ENCODE data around the gene ULK1. TPM values are rescaled to one million over a fixed set of nuclear protein-coding genes. Genes with fewer than 3 reads are reported as not detected.
A peak's percentile ranks its signal among the peaks of the same experiment; 100 is the strongest.

ULK1 gene
- total and polyA plus RNA-seq, 2 of the 13 experiments (the other 11 are each of a cell fraction or from before 2014, with no cell fraction given), result 2.8 to 10.1 TPM

DNA sequence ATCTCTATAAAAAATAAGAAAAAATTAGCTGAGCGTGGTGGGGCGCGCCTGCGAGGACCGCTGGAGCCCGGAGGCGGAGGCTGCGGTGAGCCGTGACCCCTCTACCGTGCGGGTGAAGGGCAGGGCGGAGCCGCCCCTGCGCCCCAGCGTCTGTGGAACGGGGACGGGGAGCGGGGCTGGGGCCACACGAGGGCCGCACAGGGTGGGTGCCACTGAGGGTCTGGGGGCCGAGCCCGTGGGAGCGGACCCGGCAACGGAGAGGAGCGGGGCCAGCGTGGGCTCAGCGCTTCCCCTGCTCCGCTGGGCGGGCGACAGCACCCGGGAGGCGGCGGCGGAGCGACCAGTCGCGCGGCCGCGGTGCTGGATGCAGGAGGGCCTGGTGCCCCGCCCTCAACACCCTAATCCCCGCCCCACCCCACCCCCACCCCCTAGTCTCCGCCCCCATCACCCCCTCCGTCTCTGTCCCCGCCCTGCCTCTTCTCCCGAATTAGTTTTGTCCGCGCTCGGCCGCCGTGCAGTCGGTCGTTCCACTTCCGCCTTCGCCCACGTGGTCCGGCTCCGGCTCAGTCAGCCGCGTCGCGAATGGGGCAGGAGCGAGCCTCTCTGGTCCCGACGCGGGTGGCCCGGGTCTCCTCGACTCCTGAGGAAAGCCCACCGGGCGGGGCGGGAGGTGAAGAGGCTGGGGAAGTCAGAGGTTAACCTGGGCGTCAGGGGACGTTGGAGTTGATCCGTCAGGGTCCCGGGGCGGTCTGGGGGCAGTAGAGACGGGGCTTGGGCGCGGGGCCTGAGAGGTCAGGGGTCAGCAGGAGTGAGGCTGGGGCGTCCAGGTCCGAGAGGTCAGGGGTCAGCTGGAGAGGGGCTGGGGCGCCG, 34.5 kb downstream of the ULK1 start, which contains the start of gene PUS1 (continued):
- TF ChIP-seq ZSCAN31 (CRISPR knock-in tag; IDR thresholded peaks at IDR 0.05; ENCODE audit: low read depth) (0 out of 2 replicates have a peak, but pooled peaks have one; percentile 35), CENPT (CRISPR knock-in tag; IDR thresholded peaks at IDR 0.05; ENCODE audit: low read depth) (no peak), NCOA2 (CRISPR knock-in tag; IDR thresholded peaks at IDR 0.05) (peak; percentile 34; the same call in 1 of the 2 replicates), ZNF143 (CRISPR knock-in tag; IDR thresholded peaks at IDR 0.05) (peak; percentile 44; the same call in 1 of the 2 replicates), ZNF503 (CRISPR knock-in tag; IDR thresholded peaks at IDR 0.05) (0 out of 2 replicates have a peak, but pooled peaks have one; percentile 19), RBAK (CRISPR knock-in tag; IDR thresholded peaks at IDR 0.05) (no peak), ZNF33B (CRISPR knock-in tag; IDR thresholded peaks at IDR 0.05) (peak; percentile 66; the same call in 1 of the 2 replicates), ZFP91 (CRISPR knock-in tag; IDR thresholded peaks at IDR 0.05; ENCODE audit: borderline replicate concordance) (peak; percentile 81), SRSF1 (optimal IDR thresholded peaks at IDR 0.05; ENCODE audit: low read depth, low read length) (peak; percentile 4), KLF16 (CRISPR knock-in tag; IDR thresholded peaks at IDR 0.05) (peak in 1 of 2 experiments; percentile 72; a peak in 1 of 4 replicates), SMAD9 (CRISPR knock-in tag; IDR thresholded peaks at IDR 0.05) (no peak; the same call in 1 of the 2 replicates)
- TF ChIP-seq, protein P1, sequence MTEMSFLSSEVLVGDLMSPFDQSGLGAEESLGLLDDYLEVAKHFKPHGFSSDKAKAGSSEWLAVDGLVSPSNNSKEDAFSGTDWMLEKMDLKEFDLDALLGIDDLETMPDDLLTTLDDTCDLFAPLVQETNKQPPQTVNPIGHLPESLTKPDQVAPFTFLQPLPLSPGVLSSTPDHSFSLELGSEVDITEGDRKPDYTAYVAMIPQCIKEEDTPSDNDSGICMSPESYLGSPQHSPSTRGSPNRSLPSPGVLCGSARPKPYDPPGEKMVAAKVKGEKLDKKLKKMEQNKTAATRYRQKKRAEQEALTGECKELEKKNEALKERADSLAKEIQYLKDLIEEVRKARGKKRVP (CRISPR knock-in tag; IDR thresholded peaks at IDR 0.05), result peak in 1 of 2 experiments; percentile 73; a peak in 2 of 4 replicates
- TF ChIP-seq, protein P2, sequence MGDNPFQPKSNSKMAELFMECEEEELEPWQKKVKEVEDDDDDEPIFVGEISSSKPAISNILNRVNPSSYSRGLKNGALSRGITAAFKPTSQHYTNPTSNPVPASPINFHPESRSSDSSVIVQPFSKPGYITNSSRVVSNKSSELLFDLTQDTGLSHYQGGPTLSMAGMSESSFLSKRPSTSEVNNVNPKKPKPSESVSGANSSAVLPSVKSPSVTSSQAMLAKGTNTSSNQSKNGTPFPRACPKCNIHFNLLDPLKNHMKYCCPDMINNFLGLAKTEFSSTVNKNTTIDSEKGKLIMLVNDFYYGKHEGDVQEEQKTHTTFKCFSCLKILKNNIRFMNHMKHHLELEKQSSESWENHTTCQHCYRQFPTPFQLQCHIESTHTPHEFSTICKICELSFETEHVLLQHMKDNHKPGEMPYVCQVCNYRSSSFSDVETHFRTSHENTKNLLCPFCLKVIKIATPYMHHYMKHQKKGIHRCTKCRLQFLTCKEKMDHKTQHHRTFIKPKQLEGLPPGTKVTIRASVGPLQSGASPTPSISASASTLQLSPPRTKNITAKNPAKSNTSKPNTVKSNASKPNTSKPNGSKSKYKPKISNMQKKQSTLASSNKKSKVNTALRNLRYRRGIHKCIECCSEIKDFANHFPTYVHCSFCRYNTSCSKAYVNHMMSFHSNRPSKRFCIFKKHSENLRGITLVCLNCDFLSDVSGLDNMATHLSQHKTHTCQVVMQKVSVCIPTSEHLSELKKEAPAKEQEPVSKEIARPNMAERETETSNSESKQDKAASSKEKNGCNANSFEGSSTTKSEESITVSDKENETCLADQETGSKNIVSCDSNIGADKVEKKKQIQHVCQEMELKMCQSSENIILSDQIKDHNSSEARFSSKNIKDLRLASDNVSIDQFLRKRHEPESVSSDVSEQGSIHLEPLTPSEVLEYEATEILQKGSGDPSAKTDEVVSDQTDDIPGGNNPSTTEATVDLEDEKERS (CRISPR knock-in tag; IDR thresholded peaks at IDR 0.05), result no peak
- TF ChIP-seq, protein P3, sequence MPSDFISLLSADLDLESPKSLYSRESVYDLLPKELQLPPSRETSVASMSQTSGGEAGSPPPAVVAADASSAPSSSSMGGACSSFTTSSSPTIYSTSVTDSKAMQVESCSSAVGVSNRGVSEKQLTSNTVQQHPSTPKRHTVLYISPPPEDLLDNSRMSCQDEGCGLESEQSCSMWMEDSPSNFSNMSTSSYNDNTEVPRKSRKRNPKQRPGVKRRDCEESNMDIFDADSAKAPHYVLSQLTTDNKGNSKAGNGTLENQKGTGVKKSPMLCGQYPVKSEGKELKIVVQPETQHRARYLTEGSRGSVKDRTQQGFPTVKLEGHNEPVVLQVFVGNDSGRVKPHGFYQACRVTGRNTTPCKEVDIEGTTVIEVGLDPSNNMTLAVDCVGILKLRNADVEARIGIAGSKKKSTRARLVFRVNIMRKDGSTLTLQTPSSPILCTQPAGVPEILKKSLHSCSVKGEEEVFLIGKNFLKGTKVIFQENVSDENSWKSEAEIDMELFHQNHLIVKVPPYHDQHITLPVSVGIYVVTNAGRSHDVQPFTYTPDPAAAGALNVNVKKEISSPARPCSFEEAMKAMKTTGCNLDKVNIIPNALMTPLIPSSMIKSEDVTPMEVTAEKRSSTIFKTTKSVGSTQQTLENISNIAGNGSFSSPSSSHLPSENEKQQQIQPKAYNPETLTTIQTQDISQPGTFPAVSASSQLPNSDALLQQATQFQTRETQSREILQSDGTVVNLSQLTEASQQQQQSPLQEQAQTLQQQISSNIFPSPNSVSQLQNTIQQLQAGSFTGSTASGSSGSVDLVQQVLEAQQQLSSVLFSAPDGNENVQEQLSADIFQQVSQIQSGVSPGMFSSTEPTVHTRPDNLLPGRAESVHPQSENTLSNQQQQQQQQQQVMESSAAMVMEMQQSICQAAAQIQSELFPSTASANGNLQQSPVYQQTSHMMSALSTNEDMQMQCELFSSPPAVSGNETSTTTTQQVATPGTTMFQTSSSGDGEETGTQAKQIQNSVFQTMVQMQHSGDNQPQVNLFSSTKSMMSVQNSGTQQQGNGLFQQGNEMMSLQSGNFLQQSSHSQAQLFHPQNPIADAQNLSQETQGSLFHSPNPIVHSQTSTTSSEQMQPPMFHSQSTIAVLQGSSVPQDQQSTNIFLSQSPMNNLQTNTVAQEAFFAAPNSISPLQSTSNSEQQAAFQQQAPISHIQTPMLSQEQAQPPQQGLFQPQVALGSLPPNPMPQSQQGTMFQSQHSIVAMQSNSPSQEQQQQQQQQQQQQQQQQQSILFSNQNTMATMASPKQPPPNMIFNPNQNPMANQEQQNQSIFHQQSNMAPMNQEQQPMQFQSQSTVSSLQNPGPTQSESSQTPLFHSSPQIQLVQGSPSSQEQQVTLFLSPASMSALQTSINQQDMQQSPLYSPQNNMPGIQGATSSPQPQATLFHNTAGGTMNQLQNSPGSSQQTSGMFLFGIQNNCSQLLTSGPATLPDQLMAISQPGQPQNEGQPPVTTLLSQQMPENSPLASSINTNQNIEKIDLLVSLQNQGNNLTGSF (CRISPR knock-in tag; IDR thresholded peaks at IDR 0.05), result no peak

Data from HepG2 (cell line).